NCI-H1436 (cell line): Measurements from ENCODE around the gene TGIF2.
"Not testable (repeated sequence)": the region's sequence is repeated elsewhere in the genome, so short reads cannot be mapped to it uniquely, and the experiment has no call there.

ENCODE experiments used
- DNase-seq: peaks from one replicate; lab custom pipeline; 2025; lab: John Stamatoyannopoulos, UW

TGIF2 gene

GRCh38 chr20:36547186-36548005 lies 26.0 kb upstream of the TGIF2 start:
- no peak for DNase-seq

DNA sequence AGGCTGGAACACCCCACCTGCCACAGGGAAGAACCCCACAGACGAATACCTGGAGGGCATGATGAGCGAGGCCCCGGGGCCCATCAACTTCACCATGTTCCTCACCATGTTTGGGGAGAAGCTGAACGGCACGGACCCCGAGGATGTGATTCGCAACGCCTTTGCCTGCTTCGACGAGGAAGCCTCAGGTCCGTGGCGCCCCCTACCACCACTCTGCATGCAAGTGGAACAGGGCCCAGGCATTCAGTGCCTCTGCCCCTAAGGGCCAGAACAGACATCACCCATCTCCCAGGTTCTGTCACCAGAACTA lies 25.4 kb upstream of the TGIF2 start:
- no peak for DNase-seq

- no peak for DNase-seq
Observed at GRCh38 chr20:36548704-36549627, 24.4 kb upstream of the TGIF2 start.

DNA sequence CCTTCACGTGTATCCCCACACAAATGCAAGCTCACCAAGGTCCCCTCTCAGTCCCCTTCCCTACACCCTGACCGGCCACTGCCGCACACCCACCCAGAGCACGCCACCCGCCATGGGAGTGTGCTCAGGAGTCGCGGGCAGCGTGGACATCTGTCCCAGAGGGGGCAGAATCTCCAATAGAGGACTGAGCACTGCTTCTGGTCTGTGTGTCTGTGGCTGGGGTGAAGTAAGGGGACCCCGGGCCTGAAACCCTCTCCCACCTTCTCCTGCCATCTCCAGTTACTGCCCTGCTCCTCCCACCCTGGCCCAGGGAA lies 23.8 kb upstream of the TGIF2 start:
- no peak for DNase-seq

DNA sequence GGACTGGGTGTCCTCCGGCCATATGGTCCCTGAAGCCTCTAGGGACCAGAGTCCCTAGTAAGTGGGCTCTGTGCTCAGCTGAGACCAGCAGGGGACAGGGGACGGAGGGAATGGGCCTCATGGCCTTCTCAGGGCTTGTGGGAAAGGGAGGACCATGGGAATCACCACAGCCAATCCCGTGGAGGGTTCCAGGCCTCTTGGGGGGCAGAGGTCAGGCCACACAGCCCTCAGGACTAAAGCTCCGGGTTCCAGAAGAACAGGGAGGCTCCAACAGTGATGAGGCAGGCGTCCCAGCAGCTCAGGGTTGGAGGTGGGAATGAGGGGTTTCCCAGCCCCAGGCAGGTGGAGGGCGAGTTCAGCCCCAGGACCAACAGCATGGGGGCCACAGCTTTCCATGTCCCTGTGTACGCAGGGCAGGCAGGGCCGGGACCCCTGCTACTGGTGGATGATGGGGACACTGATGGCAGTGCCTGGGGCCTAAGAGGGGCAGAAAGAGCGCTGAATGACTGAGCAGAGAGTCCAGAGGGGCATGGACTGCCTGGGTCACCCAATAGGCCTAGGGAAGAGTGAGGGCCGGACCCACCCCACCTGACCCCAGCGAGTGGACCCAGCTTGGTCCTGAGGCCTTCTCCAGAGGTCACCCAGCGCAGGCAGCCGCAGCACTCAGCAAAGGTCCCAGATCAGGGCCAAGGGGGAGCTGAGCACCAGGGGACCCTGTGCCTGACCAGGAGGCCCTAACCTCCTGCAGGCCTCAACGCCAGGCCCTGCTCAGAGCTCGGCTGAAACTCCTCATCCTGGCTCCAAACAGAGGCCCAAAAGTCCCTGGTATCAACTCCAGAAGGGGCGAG lies 23.2 kb upstream of the TGIF2 start:
- DNase-seq, result no peak

GRCh38 chr20:36550790-36551299 lies 22.6 kb upstream of the TGIF2 start:
- DNase-seq, result no peak

DNA sequence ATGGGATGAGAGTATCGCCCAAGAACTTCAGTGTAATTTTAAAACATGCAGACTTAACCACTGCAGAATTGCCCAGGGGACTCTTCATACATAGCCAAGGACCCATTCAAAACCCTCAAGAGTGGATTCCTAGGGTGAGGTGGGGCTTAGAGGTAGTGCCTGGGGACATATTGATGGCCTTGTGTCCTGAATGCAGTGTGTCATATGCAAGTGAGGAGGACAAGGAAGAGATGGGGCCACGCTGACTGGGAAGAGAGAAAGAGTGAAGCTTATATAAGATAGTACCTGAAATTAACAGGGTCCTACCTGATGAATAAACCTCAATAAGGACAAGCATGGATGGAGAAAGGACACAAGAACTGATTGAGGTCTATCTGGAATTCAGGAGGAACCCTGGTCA lies 18.1 kb upstream of the TGIF2 start:
- DNase-seq, result no peak

DNA sequence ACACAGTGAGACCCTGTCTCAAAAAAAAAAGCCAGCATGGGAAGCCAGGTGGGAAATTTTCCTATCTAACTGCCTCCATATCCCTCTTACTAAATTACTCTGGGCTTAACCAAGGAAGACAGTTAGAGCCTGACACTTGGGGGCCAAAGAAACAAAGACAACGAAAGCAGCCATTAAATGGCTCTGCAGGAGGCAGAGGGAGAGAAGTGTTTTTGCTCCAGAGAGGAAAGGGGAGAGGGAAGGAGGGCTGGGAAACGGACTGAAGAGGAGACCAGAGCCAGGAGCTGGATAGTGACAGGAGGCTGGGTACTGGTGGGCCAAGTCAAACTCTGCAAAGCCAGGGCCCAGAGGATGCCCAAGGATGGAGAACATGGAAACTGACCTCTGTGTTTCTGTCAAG lies 10.7 kb upstream of the TGIF2 start:
- DNase-seq, result no peak

DNA sequence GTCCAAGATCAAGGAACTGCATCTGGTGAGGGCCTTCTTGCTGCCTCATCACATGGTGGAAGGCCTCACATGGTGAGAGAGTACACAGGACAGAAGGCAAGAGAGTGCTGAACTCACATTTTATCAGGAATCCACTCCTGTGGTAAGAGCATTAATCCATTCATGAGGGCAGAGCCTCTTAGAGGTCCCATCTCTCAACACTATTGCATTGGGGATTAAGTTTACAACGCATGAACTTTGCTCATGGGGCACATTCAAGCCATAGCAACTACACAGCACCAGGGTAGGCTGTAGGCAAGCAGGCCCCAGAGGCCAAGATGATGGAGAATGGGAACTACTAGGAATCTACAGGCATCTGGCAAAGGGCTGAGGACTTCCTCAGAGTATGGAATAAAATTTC lies 10.0 kb upstream of the TGIF2 start:
- DNase-seq, result no peak

DNA sequence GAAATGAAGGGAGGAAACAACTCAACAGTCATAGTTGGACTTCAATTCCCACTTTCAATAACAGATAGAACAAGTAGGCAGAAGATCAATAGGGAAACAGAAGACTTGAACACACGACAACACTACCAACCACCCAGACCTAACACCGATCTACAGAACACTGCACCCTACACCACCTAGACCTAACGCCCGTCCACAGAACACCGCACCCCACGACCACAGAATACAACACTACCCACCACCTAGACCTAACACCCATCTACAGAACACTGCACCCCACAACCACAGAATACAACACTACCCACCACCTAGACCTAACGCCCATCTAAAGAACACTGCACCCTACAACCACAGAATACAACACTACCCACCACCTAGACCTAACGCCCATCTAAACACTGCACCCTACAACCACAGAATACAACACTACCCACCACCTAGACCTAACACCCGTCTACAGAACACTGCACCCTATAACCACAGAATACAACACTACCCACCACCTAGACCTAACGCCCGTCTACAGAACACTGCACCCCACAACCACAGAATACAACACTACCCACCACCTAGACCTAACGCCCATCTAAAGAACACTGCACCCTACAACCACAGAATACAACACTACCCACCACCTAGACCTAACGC lies 9.2 kb upstream of the TGIF2 start:
- not testable (repeated sequence) for DNase-seq

DNA sequence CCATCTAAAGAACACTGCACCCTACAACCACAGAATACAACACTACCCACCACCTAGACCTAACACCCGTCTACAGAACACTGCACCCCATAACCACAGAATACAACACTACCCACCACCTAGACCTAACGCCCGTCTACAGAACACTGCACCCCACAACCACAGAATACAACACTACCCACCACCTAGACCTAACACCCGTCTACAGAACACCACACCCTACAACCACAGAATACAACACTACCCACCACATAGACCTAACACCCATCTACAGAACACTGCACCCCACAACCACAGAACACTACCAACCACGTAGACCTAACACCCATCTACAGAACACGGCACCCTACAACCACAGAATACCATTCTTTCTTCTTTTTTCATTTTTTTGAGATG lies 8.7 kb upstream of the TGIF2 start:
- DNase-seq, result not testable (repeated sequence)

DNA sequence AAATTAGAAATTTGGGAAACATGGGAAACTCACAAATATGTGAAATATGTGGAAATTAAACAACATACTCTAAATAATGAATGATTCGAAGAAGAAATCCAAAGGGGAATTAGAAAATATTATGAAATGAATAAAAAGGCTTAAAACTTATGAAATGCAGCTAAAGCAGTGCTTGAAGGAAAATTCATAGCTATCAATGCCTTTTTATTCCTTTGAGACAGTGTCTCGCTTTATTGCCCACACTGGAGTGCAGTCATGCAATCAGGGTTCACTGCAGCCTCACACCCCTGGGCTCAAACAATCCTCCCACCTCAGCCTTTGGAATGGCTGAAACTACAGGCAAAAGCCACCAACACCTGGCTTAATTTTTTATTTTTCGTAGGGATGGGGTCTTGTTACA lies 7.9 kb upstream of the TGIF2 start:
- no peak for DNase-seq

GRCh38 chr20:36569847-36570429 lies 3.5 kb upstream of the TGIF2 start:
- no peak for DNase-seq

- no peak for DNase-seq
Observed at GRCh38 chr20:36571564-36572504, 1.6 kb upstream of the TGIF2 start.

- no peak for DNase-seq
Observed at GRCh38 chr20:36572701-36573102, 695 bp upstream of the TGIF2 start.

DNA sequence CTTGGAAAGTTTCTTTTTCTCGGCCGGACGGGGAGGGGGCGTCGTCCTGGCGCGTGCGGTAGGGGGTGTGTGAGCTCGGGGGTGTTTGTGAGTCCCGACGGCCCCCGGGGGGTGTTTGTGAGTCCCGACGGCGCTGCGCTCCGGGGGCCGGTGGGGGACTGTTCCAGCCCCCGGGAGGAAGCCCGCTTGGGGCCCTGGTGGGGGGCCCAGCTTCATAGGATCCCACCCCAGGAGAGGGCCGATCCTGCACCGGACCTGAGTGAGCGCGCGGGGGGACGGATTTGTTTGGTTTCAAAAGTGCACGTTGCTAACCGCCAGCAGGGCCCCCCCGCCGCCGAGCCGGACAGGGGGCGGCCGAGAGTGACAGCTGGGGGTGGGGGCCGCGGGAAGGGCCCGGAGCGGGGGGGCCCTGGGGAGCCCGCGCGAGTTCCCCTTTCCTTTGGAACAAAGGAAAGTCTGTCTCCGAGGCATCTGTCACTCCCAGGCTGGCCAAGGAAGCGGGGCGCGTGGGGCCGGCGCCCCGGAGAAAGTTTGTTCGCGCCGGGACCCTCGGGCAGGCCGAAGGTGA lies 485 bp downstream of the TGIF2 start:
- DNase-seq, result no peak

- no peak for DNase-seq
Observed at GRCh38 chr20:36574366-36575135, 1.2 kb downstream of the TGIF2 start.

DNA sequence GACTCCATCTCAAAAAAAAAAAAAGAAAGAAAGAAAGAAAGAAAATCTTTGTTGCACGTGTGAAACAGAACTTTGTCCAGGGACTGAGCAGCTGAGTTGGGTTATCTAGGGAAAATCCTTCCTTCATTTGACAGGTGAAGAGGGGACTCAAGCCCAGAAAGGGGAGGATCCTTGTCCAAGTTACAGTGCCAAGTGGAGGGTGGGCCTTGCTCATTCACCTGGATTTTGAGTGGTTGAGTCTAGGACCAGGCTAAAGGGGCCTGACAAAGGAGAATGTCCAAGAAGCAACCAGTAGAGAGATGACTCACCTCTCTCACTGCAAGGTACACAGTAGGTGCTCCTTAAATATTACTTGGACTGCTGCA lies 2.7 kb downstream of the TGIF2 start:
- no peak for DNase-seq

- no peak for DNase-seq
Observed at GRCh38 chr20:36578356-36579041, 5.1 kb downstream of the TGIF2 start.
